HG03139 (cell line): ENCODE measurements around the gene KCNJ3.
"Not testable (repeated sequence)": the region's sequence is repeated elsewhere in the genome, so short reads cannot be mapped to it uniquely, and the experiment has no call there.

Source experiments
- ATAC-seq: cut with Tn5 transposase; IDR thresholded peaks from one replicate; pipeline ENCODE4 v1.9.1; 2021; ENCODE audit not compliant: unreplicated experiment

The KCNJ3 gene

GRCh38 chr2:154837035-154837434 lies 138.5 kb downstream of the KCNJ3 start:
- no peak for ATAC-seq

DNA sequence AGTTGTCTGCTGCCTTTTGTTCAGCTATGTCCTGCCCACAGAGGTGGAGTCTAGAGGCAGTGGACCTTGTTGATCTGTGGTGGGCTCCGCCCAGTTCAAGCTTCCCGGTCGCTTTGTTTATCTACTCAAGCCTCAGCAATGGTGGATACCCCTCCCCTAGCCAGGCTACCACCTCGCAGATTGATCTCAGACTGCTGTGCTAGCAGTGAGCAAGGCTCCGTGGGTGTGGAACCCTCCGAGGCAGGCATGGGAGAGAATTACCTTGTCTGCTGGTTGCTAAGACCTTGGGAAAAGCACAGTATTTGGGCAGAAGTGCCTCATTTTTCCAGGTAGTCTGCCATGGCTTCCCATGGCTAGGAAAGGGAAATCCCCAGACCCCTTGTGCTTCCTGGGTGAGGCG lies 146.0 kb downstream of the KCNJ3 start:
- no peak for ATAC-seq

- ATAC-seq: no peak
Observed at GRCh38 chr2:154846842-154847241, 148.3 kb downstream of the KCNJ3 start.

GRCh38 chr2:154849482-154849881 lies 151.0 kb downstream of the KCNJ3 start:
- ATAC-seq: no peak

GRCh38 chr2:154850532-154850931 lies 152.0 kb downstream of the KCNJ3 start:
- ATAC-seq: no peak

DNA sequence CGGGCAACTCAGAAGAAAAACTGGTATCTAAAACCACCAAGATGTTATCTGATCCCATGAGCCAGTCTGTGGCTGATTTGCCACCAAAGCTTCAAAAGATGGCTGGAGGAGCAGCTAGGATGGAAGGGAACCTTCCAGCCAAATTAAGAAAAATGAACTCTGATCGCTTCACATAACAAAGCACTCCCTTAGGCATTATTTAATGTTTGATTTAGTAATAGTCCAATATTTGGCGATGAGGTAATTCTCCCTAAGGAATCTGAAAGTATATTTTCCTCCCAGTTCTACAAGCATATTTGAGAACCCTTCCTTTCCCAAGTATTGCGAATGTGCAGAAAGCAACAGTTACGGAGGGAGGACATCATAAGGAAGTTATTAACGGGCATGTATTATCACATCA lies 156.6 kb downstream of the KCNJ3 start:
- no peak for ATAC-seq

- not testable (repeated sequence) for ATAC-seq
Observed at GRCh38 chr2:154867151-154867550, 168.7 kb downstream of the KCNJ3 start.

DNA sequence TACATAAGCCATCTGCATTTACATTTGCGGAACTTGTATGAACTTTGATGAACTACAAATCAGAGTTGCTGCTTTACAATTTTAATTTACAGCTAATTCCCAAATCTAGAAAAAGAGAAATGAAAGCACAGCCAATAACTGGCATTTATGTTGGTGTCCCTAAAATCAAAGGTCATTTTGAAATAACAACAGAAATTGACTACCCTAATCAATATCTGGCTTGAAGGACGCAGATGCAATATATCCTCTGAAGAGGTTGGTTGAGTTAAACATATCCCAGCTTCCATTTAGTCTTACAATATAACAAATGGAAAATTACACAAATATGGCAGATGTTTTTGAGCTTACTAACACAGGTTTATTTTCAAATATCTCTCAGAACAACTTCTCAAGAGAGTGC lies 177.5 kb downstream of the KCNJ3 start:
- no peak for ATAC-seq

DNA sequence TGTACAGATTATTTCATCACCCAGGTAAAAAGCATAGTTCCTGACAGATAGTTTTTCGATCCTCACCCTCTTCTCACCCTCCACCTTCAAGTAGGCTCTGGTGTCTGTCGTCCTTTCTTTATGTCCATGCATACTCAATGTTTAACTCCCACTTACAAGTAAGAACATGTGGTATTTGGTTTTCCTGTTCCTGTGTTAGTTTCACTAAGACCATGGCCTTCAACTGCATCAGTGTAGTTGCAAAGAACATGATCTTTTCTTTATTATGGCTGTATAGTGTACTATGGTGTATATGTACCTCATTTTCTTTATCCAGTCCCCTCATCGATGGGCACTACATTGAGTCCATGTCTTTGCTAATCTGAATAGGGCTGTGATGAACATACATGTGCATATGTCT lies 184.2 kb downstream of the KCNJ3 start:
- ATAC-seq: no peak

GRCh38 chr2:154886316-154886715 lies 187.8 kb downstream of the KCNJ3 start:
- ATAC-seq: no peak

DNA sequence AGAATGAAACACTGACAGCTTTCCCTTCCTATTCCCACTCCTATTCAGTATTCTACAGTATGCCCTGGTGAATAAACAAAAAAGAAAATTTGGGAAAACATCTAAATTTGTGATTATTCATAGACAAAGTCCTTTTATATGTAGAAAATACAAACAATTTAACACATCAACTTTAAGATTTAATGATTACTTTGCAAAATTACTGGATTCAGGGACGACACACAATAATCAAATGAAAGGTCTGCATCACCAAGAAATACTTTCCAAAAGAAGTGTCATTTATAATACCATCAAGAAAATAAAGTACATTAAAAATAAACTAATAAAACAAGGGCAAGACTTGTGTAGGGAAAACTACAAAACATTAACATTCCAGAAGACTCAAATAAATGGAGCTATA lies 199.8 kb downstream of the KCNJ3 start:
- ATAC-seq: no peak

DNA sequence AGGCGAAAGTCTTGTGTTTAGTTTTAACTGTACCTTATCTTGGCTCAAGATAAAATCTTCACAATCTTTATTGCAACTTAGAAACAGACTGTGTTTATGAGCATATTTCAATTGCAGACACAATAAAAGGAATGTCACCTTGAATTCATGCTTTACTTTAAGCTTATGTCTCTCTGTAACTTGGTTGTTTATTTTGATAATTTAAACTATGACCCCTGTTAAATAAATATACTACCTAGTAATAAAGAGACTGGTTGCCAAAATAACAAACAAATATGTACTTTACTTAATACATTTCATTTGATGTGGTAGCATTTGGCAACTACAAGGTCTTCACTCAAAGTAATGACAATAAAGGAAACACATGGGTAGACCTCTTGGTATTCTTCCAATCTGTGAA lies 202.6 kb downstream of the KCNJ3 start:
- ATAC-seq: no peak
